WTC11 (cell line): ENCODE measurements around the gene RMND5B. TPM values are rescaled to one million over a fixed set of nuclear protein-coding genes. Genes with fewer than 3 reads are reported as not detected.

Experiments used
- ATAC-seq: fragments of 200-7000 bp; cut with Tn5 transposase; 2 replicates; pipeline ENCODE4 v1.10.0; 2021; ENCODE audit warnings: mild to moderate bottlenecking, moderate library complexity
- CTCF ChIA-PET: fragments of 300-600 bp; sonication (Branson Sonifier 250); formaldehyde crosslinking; loops from one replicate; lab custom pipeline; 2021; ENCODE audit warnings: antibody characterized with exemption; lab: Charles Lee
- POLR2A ChIA-PET: fragments of 350-600 bp; sonication (Branson Sonifier 250); formaldehyde crosslinking; loops from one replicate; lab custom pipeline; 2021; ENCODE audit warnings: antibody characterized with exemption; lab: Charles Lee
- DNase-seq: peaks from one replicate; pipeline ENCODE4 v3.0.0; 2021; ENCODE audit warnings: low spot score
- H3K27ac Mint-ChIP-seq: 2 replicates; pipeline ENCODE4 v1.8.0; 2021; ENCODE audit warnings: mixed read lengths
- H3K27me3 Mint-ChIP-seq: 2 replicates; pipeline ENCODE4 v1.8.0; 2021; ENCODE audit warnings: low read depth, mild to moderate bottlenecking, moderate library complexity, mixed read lengths
- H3K36me3 Mint-ChIP-seq: 2 replicates; pipeline ENCODE4 v1.8.0; 2021; ENCODE audit warnings: mixed read lengths
- H3K4me1 Mint-ChIP-seq: 2 replicates; pipeline ENCODE4 v1.8.0; 2022; ENCODE audit warnings: mixed read lengths
- H3K4me3 Mint-ChIP-seq: 2 replicates; pipeline ENCODE4 v1.8.0; 2021; ENCODE audit warnings: mild to moderate bottlenecking, moderate library complexity, mixed read lengths
- H3K9me3 Mint-ChIP-seq: 2 replicates; pipeline ENCODE4 v1.8.0; 2021; ENCODE audit warnings: mixed read lengths
- ARID4B ChIP-seq: sonication (generic); formaldehyde crosslinking; IDR thresholded peaks from 2 replicates; pipeline ENCODE4 v1.8.0; 2023; ENCODE audit warnings: missing genetic modification reagents, mild to moderate bottlenecking, borderline replicate concordance
- CBFB ChIP-seq: sonication (generic); formaldehyde crosslinking; IDR thresholded peaks from 2 replicates; pipeline ENCODE4 v1.8.1; 2022; ENCODE audit warnings: mild to moderate bottlenecking, low read depth, missing genetic modification reagents
- ELF4 ChIP-seq: sonication (generic); formaldehyde crosslinking; IDR thresholded peaks from 2 replicates; pipeline ENCODE4 v1.8.1; 2022; ENCODE audit warnings: low read depth, mild to moderate bottlenecking, moderate library complexity, missing genetic modification reagents
- ESRRA ChIP-seq: sonication (generic); formaldehyde crosslinking; IDR thresholded peaks from 2 replicates; pipeline ENCODE4 v1.8.1; 2022; ENCODE audit warnings: mild to moderate bottlenecking, missing genetic modification reagents, borderline replicate concordance
- ETV6 ChIP-seq: sonication (generic); formaldehyde crosslinking; IDR thresholded peaks from 2 replicates; pipeline ENCODE4 v1.8.1; 2022; ENCODE audit warnings: mild to moderate bottlenecking, missing genetic modification reagents
- FOXJ3 ChIP-seq: sonication (generic); formaldehyde crosslinking; IDR thresholded peaks from 2 replicates; pipeline ENCODE4 v1.9.0; 2021; ENCODE audit warnings: missing genetic modification reagents, mild to moderate bottlenecking, borderline replicate concordance
- GRHL2 ChIP-seq: fragments of 250-450 bp; sonication (Bioruptor Pico); IDR thresholded peaks from 2 replicates; pipeline ENCODE4 v1.8.0; 2022; ENCODE audit warnings: mild to moderate bottlenecking, moderate library complexity; ENCODE audit not compliant: insufficient replicate concordance, severe bottlenecking
- JAZF1 ChIP-seq: fragments of 250-450 bp; sonication (Bioruptor Pico); IDR thresholded peaks from 2 replicates; pipeline ENCODE4 v1.9.0; 2021; ENCODE audit warnings: moderate library complexity, mild to moderate bottlenecking, inconsistent platforms
- JUN ChIP-seq: sonication (generic); formaldehyde crosslinking; IDR thresholded peaks from 2 replicates; pipeline ENCODE4 v1.8.0; 2023; ENCODE audit warnings: mild to moderate bottlenecking, missing genetic modification reagents
- NFATC4 ChIP-seq: fragments of 250-450 bp; sonication (Bioruptor Pico); IDR thresholded peaks from 2 replicates; pipeline ENCODE4 v1.9.0; 2021; ENCODE audit warnings: mild to moderate bottlenecking
- NR3C1 ChIP-seq: sonication (generic); formaldehyde crosslinking; conservative IDR thresholded peaks from 2 replicates; pipeline ENCODE4 v1.8.1; 2023; ENCODE audit warnings: low read depth, mild to moderate bottlenecking, missing genetic modification reagents
- SP1 ChIP-seq: sonication (generic); formaldehyde crosslinking; conservative IDR thresholded peaks from 2 replicates; pipeline ENCODE4 v1.8.1; 2022; ENCODE audit warnings: missing genetic modification reagents
- ZBTB21 ChIP-seq: sonication (generic); formaldehyde crosslinking; IDR thresholded peaks from 2 replicates; pipeline ENCODE4 v1.8.1; 2023; ENCODE audit warnings: mild to moderate bottlenecking, missing genetic modification reagents, borderline replicate concordance
- ZBTB43 ChIP-seq: sonication (generic); formaldehyde crosslinking; IDR thresholded peaks from 2 replicates; pipeline ENCODE4 v1.8.1; 2023; ENCODE audit warnings: mild to moderate bottlenecking, missing genetic modification reagents
- ZNF121 ChIP-seq: sonication (generic); formaldehyde crosslinking; IDR thresholded peaks from 2 replicates; pipeline ENCODE4 v1.8.0; 2023; ENCODE audit warnings: missing genetic modification reagents
- ZNF219 ChIP-seq: sonication (generic); formaldehyde crosslinking; IDR thresholded peaks from 2 replicates; pipeline ENCODE4 v1.8.0; 2023; ENCODE audit warnings: missing genetic modification reagents, mild to moderate bottlenecking, borderline replicate concordance
- ZNF263 ChIP-seq: sonication (generic); formaldehyde crosslinking; IDR thresholded peaks from 2 replicates; pipeline ENCODE4 v1.8.1; 2022; ENCODE audit warnings: low read depth, mild to moderate bottlenecking, moderate library complexity, missing genetic modification reagents
- ZNF317 ChIP-seq: sonication (generic); formaldehyde crosslinking; IDR thresholded peaks from 2 replicates; pipeline ENCODE4 v1.8.1; 2023; ENCODE audit warnings: low read depth, mild to moderate bottlenecking, moderate library complexity, missing genetic modification reagents, borderline replicate concordance
- total RNA-seq: library from RNA; stranded (reverse); gene quantifications from 3 replicates; pipeline ENCODE4 v1.2.3, GENCODE V29; 2021

Gene RMND5B
- total RNA-seq, 1 experiment from 2014 or later = 93.3 TPM

GRCh38 chr5:178094345-178094744, 36.5 kb upstream of the RMND5B start (continued):
- no peak for TF ChIP-seq ZNF121 (CRISPR knock-in tag)
- no peak for TF ChIP-seq ZBTB21 (CRISPR knock-in tag)
- no peak for TF ChIP-seq FOXJ3 (CRISPR knock-in tag)

GRCh38 chr5:178098685-178099084, 32.1 kb upstream of the RMND5B start:
- no peak for ATAC-seq
- Mint-ChIP-seq H3K4me1 (peaks cover 4% of the 10 kb centered on the region; the same call in 1 of the 2 replicates), H3K36me3 (0 out of 2 replicates have a peak, but pooled peaks cover 2% of the 10 kb centered on the region), H3K9me3 (0 out of 2 replicates have a peak, but pooled peaks cover 3% of the 10 kb centered on the region), H3K27me3 (peaks cover 2% of the 10 kb centered on the region; the same call in 1 of the 2 replicates), H3K4me3 (no peak overlapping the region), H3K27ac (no peak overlapping the region)
- no peak for DNase-seq
- ChIA-PET CTCF (interaction anchor here (1.5 to 1.7 kb wide), 2 partner anchors 17 to 23 kb away, joined by 3 read pairs; no protein-coding TSS in a partner anchor), POLR2A (no interaction called here)
- no peak for TF ChIP-seq NFATC4 (CRISPR knock-in tag)
- TF ChIP-seq ETV6 (CRISPR knock-in tag) = no peak
- TF ChIP-seq JUN (CRISPR knock-in tag) = no peak
- TF ChIP-seq JAZF1 (CRISPR knock-in tag) = no peak
- no peak for TF ChIP-seq ELF4 (CRISPR knock-in tag)
- no peak for TF ChIP-seq CBFB (CRISPR knock-in tag)
- TF ChIP-seq ZNF219 (CRISPR knock-in tag) = no peak
- no peak for TF ChIP-seq ESRRA (CRISPR knock-in tag)
- TF ChIP-seq ZBTB43 (CRISPR knock-in tag) = no peak

GRCh38 chr5:178103612-178104011, 27.2 kb upstream of the RMND5B start:
- TF ChIP-seq GRHL2 = no peak
- no peak for TF ChIP-seq NR3C1
- TF ChIP-seq ZNF263 (CRISPR knock-in tag) = no peak
- no peak for TF ChIP-seq SP1 (CRISPR knock-in tag)
- TF ChIP-seq ARID4B (CRISPR knock-in tag) = no peak
- TF ChIP-seq ZNF317 (CRISPR knock-in tag) = peak; percentile 58; the same call in 1 of the 2 replicates
- Mint-ChIP-seq H3K4me3 (no peak overlapping the region), H3K36me3 (0 out of 2 replicates have a peak, but pooled peaks cover 2% of the 10 kb centered on the region), H3K27ac (no peak overlapping the region), H3K27me3 (no peaks in the 10 kb centered on the region; the same call in 1 of the 2 replicates), H3K9me3 (0 out of 2 replicates have a peak, but pooled peaks cover 3% of the 10 kb centered on the region), H3K4me1 (peaks cover 13% of the 10 kb centered on the region)
- ATAC-seq = no peak
- no peak for DNase-seq
- CTCF ChIA-PET = interaction anchor here (1.1 kb wide), 2 partner anchors 17 to 42 kb away, joined by 3 to 4 read pairs; no protein-coding TSS in a partner anchor
- POLR2A ChIA-PET = no interaction called here
